DMS53 (cell line): ENCODE measurements around the gene PRDM5.
"Not testable (repeated sequence)": the region's sequence is repeated elsewhere in the genome, so short reads cannot be mapped to it uniquely, and the experiment has no call there.

Experiments used
- DNase-seq: peaks from one replicate; lab custom pipeline; 2025; lab: John Stamatoyannopoulos, UW

The PRDM5 gene

GRCh38 chr4:120703908-120704307 is 218.6 kb downstream of the PRDM5 start:
- no peak for DNase-seq

GRCh38 chr4:120699354-120699753 is 223.2 kb downstream of the PRDM5 start:
- no peak for DNase-seq

GRCh38 chr4:120694973-120695372 is 227.6 kb downstream of the PRDM5 start:
- DNase-seq: peak; percentile 17

- DNase-seq: no peak
Observed at GRCh38 chr4:120693816-120694215, 228.7 kb downstream of the PRDM5 start.

- peak; percentile 69 for DNase-seq
Observed at GRCh38 chr4:120692964-120693363, 229.6 kb downstream of the PRDM5 start.

- DNase-seq: no peak
Observed at GRCh38 chr4:120691536-120691935, 231.0 kb downstream of the PRDM5 start.

- DNase-seq: no peak
Observed at GRCh38 chr4:120691106-120691505, 231.4 kb downstream of the PRDM5 start.

- no peak for DNase-seq
Observed at GRCh38 chr4:120688791-120689190, 233.7 kb downstream of the PRDM5 start.

GRCh38 chr4:120685756-120686278 is 236.7 kb downstream of the PRDM5 start:
- DNase-seq: no peak

- DNase-seq: no peak
Observed at GRCh38 chr4:120683897-120684540, 238.5 kb downstream of the PRDM5 start.

- DNase-seq: no peak
Observed at GRCh38 chr4:120682981-120683380, 239.5 kb downstream of the PRDM5 start.

- DNase-seq: no peak
Observed at GRCh38 chr4:120680647-120681228, 241.8 kb downstream of the PRDM5 start.

GRCh38 chr4:120673696-120674095 is 248.8 kb downstream of the PRDM5 start:
- no peak for DNase-seq

- no peak for DNase-seq
Observed at GRCh38 chr4:120672558-120673147, 249.9 kb downstream of the PRDM5 start.

GRCh38 chr4:120672076-120672475 is 250.4 kb downstream of the PRDM5 start:
- no peak for DNase-seq

GRCh38 chr4:120671538-120671937 is 251.0 kb downstream of the PRDM5 start:
- no peak for DNase-seq

- no peak for DNase-seq
Observed at GRCh38 chr4:120667102-120667501, 255.4 kb downstream of the PRDM5 start.

GRCh38 chr4:120664851-120665250 is 257.7 kb downstream of the PRDM5 start:
- DNase-seq: peak; percentile 1

- no peak for DNase-seq
Observed at GRCh38 chr4:120659616-120660170, 262.8 kb downstream of the PRDM5 start.

GRCh38 chr4:120658772-120659171 is 263.8 kb downstream of the PRDM5 start:
- peak; percentile 20 for DNase-seq

GRCh38 chr4:120653804-120654573 is 268.5 kb downstream of the PRDM5 start:
- DNase-seq: no peak

- not testable (repeated sequence) for DNase-seq
Observed at GRCh38 chr4:120648336-120648735, 274.2 kb downstream of the PRDM5 start.
